Keratinocyte (primary cell): ENCODE results near the gene PRKN. TPM values are rescaled to one million over a fixed set of nuclear protein-coding genes. Genes with fewer than 3 reads are reported as not detected.

ENCODE experiments used
- DNase-seq: peaks from one replicate; pipeline ENCODE4 v3.0.0-alpha.2; 2011; ENCODE audit warnings: low read depth, missing footprints, low spot score
- FAIRE-seq: peaks from 2 replicates; lab custom pipeline; 2011; peaks lifted over from hg19 to GRCh38; lab: Jason Lieb, UNC
- H2AFZ ChIP-seq: 2 replicates; pipeline ENCODE4 v1.6.0; 2012; ENCODE audit warnings: low read length, control low read depth, inconsistent platforms; ENCODE audit not compliant: control insufficient read depth
- H3K27ac ChIP-seq: 2 replicates; pipeline ENCODE4 v1.5.1; 2011; ENCODE audit warnings: low read length; ENCODE audit not compliant: control insufficient read depth, insufficient read depth
- H3K27me3 ChIP-seq: 3 replicates; pipeline ENCODE4 v1.6.0; 2011; ENCODE audit warnings: low read length; ENCODE audit not compliant: control insufficient read depth, insufficient read depth; ENCODE audit errors: extremely low read depth
- H3K36me3 ChIP-seq, 2 experiments: 2 replicates in 1 of 2; 3 replicates in 1 of 2; pipeline ENCODE4 v1.5.1; 2011; ENCODE audit warnings: low read length in 2 of 2, mild to moderate bottlenecking in 1 of 2; ENCODE audit not compliant: control insufficient read depth in 2 of 2, insufficient read depth in 2 of 2; ENCODE audit errors: extremely low read depth in 1 of 2
- H3K4me1 ChIP-seq: 3 replicates; pipeline ENCODE4 v1.5.1; 2011; ENCODE audit warnings: low read length; ENCODE audit not compliant: control insufficient read depth, insufficient read depth; ENCODE audit errors: extremely low read depth
- H3K4me2 ChIP-seq: 3 replicates; pipeline ENCODE4 v1.6.0; 2011; ENCODE audit warnings: low read depth, low read length; ENCODE audit not compliant: control insufficient read depth, insufficient read depth; ENCODE audit errors: extremely low read depth
- H3K4me3 ChIP-seq, 3 experiments: fragments of 200-600 bp in 1 of 3; sonication (generic) in 1 of 3; 2 replicates in 2 of 3; 3 replicates in 1 of 3; pipeline ENCODE4 v1.5.1; 2011 to 2016; ENCODE audit warnings: low read length in 3 of 3, mild to moderate bottlenecking in 3 of 3, control low read depth in 2 of 3, inconsistent platforms in 1 of 3, low read depth in 1 of 3, mixed read lengths in 1 of 3, mixed run types in 1 of 3, moderate library complexity in 1 of 3; ENCODE audit not compliant: control insufficient read depth in 2 of 3, insufficient read depth in 2 of 3; ENCODE audit errors: extremely low read depth in 1 of 3
- H3K79me2 ChIP-seq: 2 replicates; pipeline ENCODE4 v1.6.0; 2012; ENCODE audit warnings: low read length; ENCODE audit not compliant: control insufficient read depth, insufficient read depth
- H3K9ac ChIP-seq: 3 replicates; pipeline ENCODE4 v1.6.0; 2011; ENCODE audit warnings: low read length; ENCODE audit not compliant: control insufficient read depth, insufficient read depth; ENCODE audit errors: extremely low read depth
- H3K9me1 ChIP-seq: 3 replicates; pipeline ENCODE4 v1.6.0; 2011; ENCODE audit warnings: low read length; ENCODE audit not compliant: control insufficient read depth, insufficient read depth; ENCODE audit errors: extremely low read depth
- H3K9me3 ChIP-seq: 2 replicates; pipeline ENCODE4 v1.5.1; 2012; ENCODE audit warnings: low read depth, low read length; ENCODE audit not compliant: control insufficient read depth
- H4K20me1 ChIP-seq: 3 replicates; pipeline ENCODE4 v1.6.0; 2011; ENCODE audit warnings: low read length; ENCODE audit not compliant: control insufficient read depth, insufficient read depth; ENCODE audit errors: extremely low read depth
- EZH2 ChIP-seq: IDR thresholded peaks from one replicate; pipeline ENCODE4 v1.6.1; 2012; ENCODE audit warnings: inconsistent platforms, mild to moderate bottlenecking, low read length, moderate library complexity
- dilution Hi-C: fragments of 300-500 bp; cut with MboI; formaldehyde crosslinking; loops from one replicate; pipeline ENCODE4 v1.7.0; 2020; ENCODE audit warnings: low sequenced_read_pairs; ENCODE audit not compliant: extremely low pct_ligation_motif_present
- polyA plus RNA-seq, 5 experiments: library from polyadenylated mRNA; depleted of rRNA in 3 of 5; stranded (reverse) in 3 of 5; stranded (forward) in 1 of 5; unstranded in 1 of 5; fragments of >200 nt; gene quantifications; 1 replicate in 1 of 5; 2 replicates in 3 of 5; 3 replicates in 1 of 5; pipeline versions ENCODE4 v1.2.1 to v1.2.3, GENCODE V29; 2011 to 2012; ENCODE audit warnings: missing spikeins in 2 of 5, low read depth in 1 of 5, low replicate concordance in 1 of 5
- TF ChIP-seq, protein P1 (sequence below), 3 experiments: IDR thresholded peaks in 1 of 3; conservative IDR thresholded peaks in 1 of 3; optimal IDR thresholded peaks in 1 of 3; 2 replicates in 2 of 3; 3 replicates in 1 of 3; pipeline versions ENCODE3 to v1.5.1; 2011; ENCODE audit warnings: low read length in 3 of 3, mild to moderate bottlenecking in 3 of 3, moderate library complexity in 2 of 3, control low read depth in 1 of 3, inconsistent platforms in 1 of 3; ENCODE audit not compliant: insufficient read depth in 2 of 3; ENCODE audit errors: extremely low read depth in 1 of 3

Gene PRKN
- polyA plus RNA-seq, 1 donor (not counting 4 experiments of a cell fraction or from before 2014, with no cell fraction given), result 0.67 TPM

DNA sequence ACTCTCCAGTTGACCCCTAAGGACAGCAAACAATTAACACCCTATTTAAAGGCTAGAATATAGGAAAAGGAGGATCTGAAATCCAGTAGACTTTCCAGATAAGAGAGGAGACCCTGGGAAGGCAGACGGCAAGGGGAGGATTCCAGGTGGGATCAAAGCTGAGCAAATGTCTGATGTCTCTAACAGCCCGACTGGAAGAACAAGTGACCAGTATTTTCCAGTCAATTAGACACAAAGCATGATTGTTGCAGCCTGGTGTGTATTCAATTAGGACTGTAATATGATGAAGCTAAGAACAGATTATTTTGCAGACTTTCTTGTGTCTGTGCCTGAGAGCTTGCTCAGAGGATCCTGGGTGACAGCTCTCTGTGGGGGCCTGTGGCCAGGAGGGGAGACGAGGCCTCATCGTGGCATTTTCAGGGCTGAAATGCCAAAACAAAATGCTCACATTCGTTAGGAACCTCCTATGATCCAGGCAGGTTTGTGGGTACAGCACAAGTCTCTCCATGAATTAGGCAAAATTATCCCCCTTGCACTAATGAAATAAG lies 981.9 kb downstream of the PRKN start:
- FAIRE-seq (no peak), DNase-seq (no peak)
- H3K36me3 ChIP-seq, result no peaks in the 10 kb centered on the region
- no peaks in the 10 kb centered on the region for H4K20me1 ChIP-seq
- dilution Hi-C loops, result no loop called here
- H3K9me3 ChIP-seq, result no peaks in the 10 kb centered on the region
- no peaks in the 10 kb centered on the region for H3K27me3 ChIP-seq
- no peaks in the 10 kb centered on the region for H3K79me2 ChIP-seq
- no peak overlapping the region for H3K27ac ChIP-seq
- H3K4me3 ChIP-seq, result no peak overlapping the region
- no peak for TF ChIP-seq EZH2
- H3K9ac ChIP-seq, result no peak overlapping the region
- no peak overlapping the region for H3K4me2 ChIP-seq
- H3K9me1 ChIP-seq, result no peaks in the 10 kb centered on the region
- H3K4me1 ChIP-seq, result no peaks in the 10 kb centered on the region
- H2AFZ ChIP-seq, result no peak overlapping the region

DNA sequence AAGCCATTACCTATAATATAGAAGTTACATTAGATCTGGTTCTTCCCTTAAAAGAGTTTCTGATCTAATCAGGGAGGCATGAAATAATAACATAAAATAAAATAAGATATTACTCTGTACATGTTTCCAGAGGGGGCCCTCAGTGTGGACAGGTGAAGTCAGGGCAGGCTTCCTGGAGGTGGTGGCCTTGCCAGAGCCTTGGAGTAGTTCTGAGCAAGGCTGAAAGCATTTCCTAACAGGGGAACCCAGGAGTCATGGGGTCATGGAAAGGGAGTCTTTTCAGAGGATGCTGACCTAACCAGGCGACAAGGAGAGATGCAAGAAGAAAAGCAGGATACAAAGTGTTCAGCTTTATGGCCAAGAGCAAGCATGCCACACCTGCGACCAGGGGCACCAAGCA lies 982.4 kb downstream of the PRKN start:
- Histone ChIP-seq H3K4me2 (no peak overlapping the region), H3K4me3 (no peak overlapping the region), H3K36me3 (no peaks in the 10 kb centered on the region), H3K79me2 (no peaks in the 10 kb centered on the region), H3K27me3 (no peaks in the 10 kb centered on the region), H2AFZ (no peak overlapping the region), H3K4me1 (no peaks in the 10 kb centered on the region), H4K20me1 (no peaks in the 10 kb centered on the region), H3K9me3 (no peaks in the 10 kb centered on the region), H3K9ac (no peak overlapping the region), H3K27ac (no peak overlapping the region), H3K9me1 (no peaks in the 10 kb centered on the region)
- dilution Hi-C loops, result no loop called here
- DNase-seq, result no peak
- FAIRE-seq, result no peak
- TF ChIP-seq, protein P1, sequence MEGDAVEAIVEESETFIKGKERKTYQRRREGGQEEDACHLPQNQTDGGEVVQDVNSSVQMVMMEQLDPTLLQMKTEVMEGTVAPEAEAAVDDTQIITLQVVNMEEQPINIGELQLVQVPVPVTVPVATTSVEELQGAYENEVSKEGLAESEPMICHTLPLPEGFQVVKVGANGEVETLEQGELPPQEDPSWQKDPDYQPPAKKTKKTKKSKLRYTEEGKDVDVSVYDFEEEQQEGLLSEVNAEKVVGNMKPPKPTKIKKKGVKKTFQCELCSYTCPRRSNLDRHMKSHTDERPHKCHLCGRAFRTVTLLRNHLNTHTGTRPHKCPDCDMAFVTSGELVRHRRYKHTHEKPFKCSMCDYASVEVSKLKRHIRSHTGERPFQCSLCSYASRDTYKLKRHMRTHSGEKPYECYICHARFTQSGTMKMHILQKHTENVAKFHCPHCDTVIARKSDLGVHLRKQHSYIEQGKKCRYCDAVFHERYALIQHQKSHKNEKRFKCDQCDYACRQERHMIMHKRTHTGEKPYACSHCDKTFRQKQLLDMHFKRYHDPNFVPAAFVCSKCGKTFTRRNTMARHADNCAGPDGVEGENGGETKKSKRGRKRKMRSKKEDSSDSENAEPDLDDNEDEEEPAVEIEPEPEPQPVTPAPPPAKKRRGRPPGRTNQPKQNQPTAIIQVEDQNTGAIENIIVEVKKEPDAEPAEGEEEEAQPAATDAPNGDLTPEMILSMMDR (optimal IDR thresholded peaks at IDR 0.05 in 1 of 3, IDR thresholded peaks at IDR 0.05 in 1 of 3, conservative IDR thresholded peaks at IDR 0.05 in 1 of 3; ENCODE audit: extremely low read depth in 1 of 3, insufficient read depth in 2 of 3, low read length in 3 of 3), result no peak
- TF ChIP-seq EZH2, result no peak
